Neuronal stem cell (in vitro differentiated cells): ENCODE data around the gene AUTS2.

Experiments
- DNase-seq: peaks from one replicate; pipeline ENCODE4 v3.0.0-alpha.2; 2013; ENCODE audit warnings: low spot score
- H2AFZ ChIP-seq: one replicate; pipeline ENCODE4 v1.6.1; 2013; ENCODE audit warnings: mild to moderate bottlenecking, low read length, inconsistent platforms
- H2AK5ac ChIP-seq: 2 replicates; pipeline ENCODE4 v1.6.1; 2013; ENCODE audit warnings: low read depth, mild to moderate bottlenecking, inconsistent platforms, low read length, moderate library complexity, mixed read lengths
- H2BK120ac ChIP-seq: 2 replicates; pipeline ENCODE4 v1.6.1; 2013; ENCODE audit warnings: low read depth, mild to moderate bottlenecking, inconsistent platforms, low read length, moderate library complexity, mixed read lengths
- H2BK12ac ChIP-seq: one replicate; pipeline ENCODE4 v1.6.1; 2013; ENCODE audit warnings: low read length, inconsistent platforms
- H2BK15ac ChIP-seq: 2 replicates; pipeline ENCODE4 v1.6.1; 2013; ENCODE audit warnings: mild to moderate bottlenecking, low read length, inconsistent platforms, mixed read lengths
- H2BK5ac ChIP-seq: one replicate; pipeline ENCODE4 v1.6.1; 2013; ENCODE audit warnings: inconsistent platforms, mild to moderate bottlenecking, low read length, moderate library complexity
- H3K14ac ChIP-seq: one replicate; pipeline ENCODE4 v1.6.1; 2013; ENCODE audit warnings: low read length, inconsistent platforms
- H3K18ac ChIP-seq: 2 replicates; pipeline ENCODE4 v1.6.1; 2013; ENCODE audit warnings: low read length, inconsistent platforms
- H3K23ac ChIP-seq: 2 replicates; pipeline ENCODE4 v1.6.1; 2013; ENCODE audit warnings: low read depth, mild to moderate bottlenecking, mixed read lengths, low read length, inconsistent platforms; ENCODE audit not compliant: poor library complexity
- H3K27ac ChIP-seq: replicated peaks from 3 replicates; pipeline ENCODE4 v1.5.1; 2013; ENCODE audit warnings: low read length, inconsistent platforms
- H3K27me3 ChIP-seq, 3 experiments: 2 replicates each; pipeline ENCODE4 v1.6.1; 2013; ENCODE audit warnings: low read length in 3 of 3, mild to moderate bottlenecking in 2 of 3, inconsistent platforms in 1 of 3, low read depth in 1 of 3, mixed read lengths in 1 of 3, moderate library complexity in 1 of 3; ENCODE audit not compliant: control insufficient read depth in 3 of 3, insufficient read depth in 3 of 3
- H3K36me3 ChIP-seq, 2 donors: replicated peaks in 1 of 2; 2 replicates each; pipeline ENCODE4 v1.6.1; 2013; ENCODE audit warnings: low read length in 2 of 2; ENCODE audit not compliant: control insufficient read depth in 2 of 2, insufficient read depth in 2 of 2
- H3K4ac ChIP-seq: 2 replicates; pipeline ENCODE4 v1.6.1; 2013; ENCODE audit warnings: inconsistent platforms, mild to moderate bottlenecking, low read length, moderate library complexity
- H3K4me1 ChIP-seq, 2 donors: 1 replicate in 1 of 2; 2 replicates in 1 of 2; pipeline ENCODE4 v1.6.1; 2013; ENCODE audit warnings: low read length in 2 of 2, low read depth in 1 of 2; ENCODE audit not compliant: control insufficient read depth in 2 of 2, insufficient read depth in 1 of 2
- H3K4me2 ChIP-seq: one replicate; pipeline ENCODE4 v1.6.1; 2013; ENCODE audit warnings: mild to moderate bottlenecking, low read length, inconsistent platforms; ENCODE audit not compliant: insufficient read depth, poor library complexity, severe bottlenecking
- H3K4me3 ChIP-seq, 2 donors: 2 replicates each; pipeline ENCODE4 v1.5.1; 2013; ENCODE audit warnings: low read length in 2 of 2, mild to moderate bottlenecking in 2 of 2, inconsistent platforms in 1 of 2, moderate library complexity in 1 of 2
- H3K79me1 ChIP-seq: one replicate; pipeline ENCODE4 v1.6.1; 2013; ENCODE audit warnings: low read depth, mild to moderate bottlenecking, inconsistent platforms, low read length, moderate library complexity
- H3K9ac ChIP-seq: one replicate; pipeline ENCODE4 v1.6.1; 2013; ENCODE audit warnings: mild to moderate bottlenecking, low read depth, low read length, inconsistent platforms; ENCODE audit not compliant: poor library complexity
- H3K9me3 ChIP-seq, 2 donors: replicated peaks in 1 of 2; 2 replicates each; pipeline versions ENCODE3 to v1.6.1; 2013; ENCODE audit warnings: low read length in 2 of 2, mild to moderate bottlenecking in 2 of 2, inconsistent platforms in 1 of 2, low read depth in 1 of 2, mixed read lengths in 1 of 2, moderate library complexity in 1 of 2; ENCODE audit not compliant: control insufficient read depth in 2 of 2, insufficient read depth in 1 of 2
- H4K8ac ChIP-seq: one replicate; pipeline ENCODE4 v1.6.1; 2013; ENCODE audit warnings: low read depth, mild to moderate bottlenecking, inconsistent platforms, low read length, moderate library complexity
- H4K91ac ChIP-seq: one replicate; pipeline ENCODE4 v1.6.1; 2013; ENCODE audit warnings: low read length, low read depth, mild to moderate bottlenecking, inconsistent platforms; ENCODE audit not compliant: poor library complexity
- WGBS, 2 donors: extraction: QIAGEN DNeasy Blood & Tissue Kit; methylation state at CpG; one replicate each; pipeline ENCODE4 v1.1.7; 2013; ENCODE audit warnings: missing lambda C conversion rate in 2 of 2, mixed read lengths in 1 of 2; ENCODE audit not compliant: insufficient read length in 2 of 2, insufficient replicate concordance in 1 of 2; ENCODE audit errors: extremely low coverage in 2 of 2; 5-methylcytosine and 5-hydroxymethylcytosine counted together

Gene AUTS2

GRCh38 chr7:70014472-70015177, 416.4 kb downstream of the AUTS2 start:
- no peaks in the 10 kb centered on the region for H3K27me3 ChIP-seq
- no peak overlapping the region for H3K23ac ChIP-seq
- H3K4me3 ChIP-seq, result no peak overlapping the region
- no peak overlapping the region for H2BK120ac ChIP-seq
- no peak overlapping the region for H4K91ac ChIP-seq
- H3K79me1 ChIP-seq, result no peaks in the 10 kb centered on the region
- no peak overlapping the region for H4K8ac ChIP-seq
- no peak overlapping the region for H3K14ac ChIP-seq
- no peak overlapping the region for H3K4me2 ChIP-seq
- H3K36me3 ChIP-seq, result no peaks in the 10 kb centered on the region
- no peak overlapping the region for H2BK5ac ChIP-seq
- H3K4me1 ChIP-seq, result peaks cover 13 to 44% of the 10 kb centered on the region in 2 donors
- no peaks in the 10 kb centered on the region for H3K9me3 ChIP-seq
- no CpG with 5 or more reads among the region's 3 CpGs for WGBS, 2 donors
- H2BK15ac ChIP-seq, result no peak overlapping the region
- no peak overlapping the region for H3K27ac ChIP-seq
- H2AFZ ChIP-seq, result no peak overlapping the region
- no peak overlapping the region for H3K18ac ChIP-seq
- H2BK12ac ChIP-seq, result no peak overlapping the region
- H3K4ac ChIP-seq, result no peak overlapping the region
- H2AK5ac ChIP-seq, result no peak overlapping the region
- no peak overlapping the region for H3K9ac ChIP-seq
- DNase-seq, result no peak

GRCh38 chr7:70015353-70015752, 417.1 kb downstream of the AUTS2 start:
- Histone ChIP-seq H2AK5ac (no peak overlapping the region), H2BK5ac (no peak overlapping the region), H3K23ac (no peak overlapping the region), H3K14ac (no peak overlapping the region), H2BK120ac (no peak overlapping the region), H3K36me3 (no peaks in the 10 kb centered on the region), H3K79me1 (no peaks in the 10 kb centered on the region), H3K18ac (no peak overlapping the region), H3K27ac (no peak overlapping the region), H3K4me1 (peaks cover 13 to 44% of the 10 kb centered on the region in 2 donors), H3K4me2 (no peak overlapping the region), H2BK12ac (no peak overlapping the region), H4K91ac (no peak overlapping the region), H3K27me3 (no peaks in the 10 kb centered on the region), H2BK15ac (no peak overlapping the region), H4K8ac (no peak overlapping the region), H2AFZ (no peak overlapping the region), H3K4ac (no peak overlapping the region), H3K9ac (no peak overlapping the region), H3K4me3 (no peak overlapping the region), H3K9me3 (no peaks in the 10 kb centered on the region)
- no peak for DNase-seq
- no CpG with 5 or more reads among the region's 1 CpG for WGBS, 2 donors

- no peak for DNase-seq
- no peak overlapping the region for H3K4me3 ChIP-seq
- no peak overlapping the region for H3K27ac ChIP-seq
- no peak overlapping the region for H4K91ac ChIP-seq
- H3K4ac ChIP-seq, result no peak overlapping the region
- H2BK15ac ChIP-seq, result no peak overlapping the region
- no peak overlapping the region for H2AFZ ChIP-seq
- no peaks in the 10 kb centered on the region for H3K9me3 ChIP-seq
- H2BK5ac ChIP-seq, result no peak overlapping the region
- H2BK120ac ChIP-seq, result no peak overlapping the region
- no peaks in the 10 kb centered on the region for H3K36me3 ChIP-seq
- no peak overlapping the region for H2AK5ac ChIP-seq
- no peak overlapping the region for H3K23ac ChIP-seq
- no peaks in the 10 kb centered on the region for H3K79me1 ChIP-seq
- H3K14ac ChIP-seq, result no peak overlapping the region
- H3K9ac ChIP-seq, result no peak overlapping the region
- no peaks in the 10 kb centered on the region for H3K27me3 ChIP-seq
- no CpG with 5 or more reads among the region's 6 CpGs for WGBS, 2 donors
- H3K4me2 ChIP-seq, result no peak overlapping the region
- H2BK12ac ChIP-seq, result no peak overlapping the region
- H4K8ac ChIP-seq, result no peak overlapping the region
- H3K4me1 ChIP-seq, result peaks cover 13 to 44% of the 10 kb centered on the region in 2 donors
- no peak overlapping the region for H3K18ac ChIP-seq
These were observed 417.9 kb downstream of the AUTS2 start for GRCh38 chr7:70016044-70016770.

GRCh38 chr7:70017357-70017756, 419.1 kb downstream of the AUTS2 start:
- Histone ChIP-seq H2BK120ac (no peak overlapping the region), H2AK5ac (no peak overlapping the region), H3K9me3 (no peaks in the 10 kb centered on the region), H3K14ac (no peak overlapping the region), H2AFZ (no peak overlapping the region), H3K9ac (no peak overlapping the region), H2BK12ac (no peak overlapping the region), H4K91ac (no peak overlapping the region), H3K23ac (no peak overlapping the region), H3K4me2 (no peak overlapping the region), H3K4me1 (peaks cover 7 to 36% of the 10 kb centered on the region in 2 donors), H4K8ac (no peak overlapping the region), H3K27me3 (no peaks in the 10 kb centered on the region), H2BK15ac (no peak overlapping the region), H3K4ac (no peak overlapping the region), H3K18ac (no peak overlapping the region), H3K27ac (no peak overlapping the region), H3K4me3 (no peak overlapping the region), H3K36me3 (no peaks in the 10 kb centered on the region), H3K79me1 (no peaks in the 10 kb centered on the region), H2BK5ac (no peak overlapping the region)
- no CpG with 5 or more reads among the region's 3 CpGs for WGBS, 2 donors
- DNase-seq, result no peak
